SHP77 (cell line): ENCODE results near the gene RBM47.
A peak's percentile ranks its signal among the peaks of the same experiment; 100 is the strongest.
"Not testable (repeated sequence)": the region's sequence is repeated elsewhere in the genome, so short reads cannot be mapped to it uniquely, and the experiment has no call there.

ENCODE experiments used
- DNase-seq, 2 experiments: peaks; one replicate each; lab custom pipeline; 2025; lab: John Stamatoyannopoulos, UW

Gene RBM47

GRCh38 chr4:40407468-40407867 is 222.2 kb downstream of the RBM47 start:
- DNase-seq, result not testable (repeated sequence)

DNA sequence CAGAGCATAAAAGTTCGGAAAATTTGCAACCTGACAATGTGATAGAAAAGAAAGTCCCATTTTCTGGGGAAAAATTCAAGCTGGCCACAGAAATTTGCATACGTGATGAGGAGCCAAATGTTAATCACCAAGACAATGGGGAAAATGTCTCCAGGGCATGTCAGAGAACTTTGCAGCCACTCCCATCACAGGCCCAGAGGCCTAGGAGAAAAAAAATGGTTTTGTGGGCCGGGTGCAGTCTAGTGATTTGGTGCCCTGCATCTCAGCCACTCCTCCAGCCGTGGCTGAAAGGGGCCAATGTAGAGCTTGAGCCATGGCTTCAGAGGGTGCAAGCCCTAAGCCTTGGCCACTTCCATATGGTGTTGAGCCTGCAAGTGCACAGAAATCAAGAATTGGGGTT is 223.3 kb downstream of the RBM47 start:
- DNase-seq, result no peak

DNA sequence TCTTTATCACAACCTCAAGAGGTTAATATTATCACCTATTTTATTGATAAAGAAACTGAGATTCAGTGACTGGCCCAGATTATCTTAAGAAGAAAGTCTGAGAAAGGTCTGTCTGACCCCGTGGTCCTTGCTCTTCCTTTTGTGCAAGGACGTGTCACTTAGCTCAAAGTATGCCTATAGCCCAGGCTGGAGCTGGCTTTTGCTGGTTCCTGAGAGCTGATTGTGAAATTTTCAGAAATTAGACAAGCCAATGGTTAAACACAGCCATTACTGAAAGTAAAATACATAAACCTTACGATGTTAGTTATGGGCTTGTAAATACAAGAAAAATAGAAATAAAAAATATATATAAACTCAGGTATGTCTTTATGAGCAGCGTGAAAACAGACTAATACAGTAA is 224.5 kb downstream of the RBM47 start:
- DNase-seq, result no peak

- DNase-seq, result no peak
These were observed 226.6 kb downstream of the RBM47 start for GRCh38 chr4:40403081-40403480.

- DNase-seq, result no peak
These were observed 227.1 kb downstream of the RBM47 start for GRCh38 chr4:40402556-40402955.

DNA sequence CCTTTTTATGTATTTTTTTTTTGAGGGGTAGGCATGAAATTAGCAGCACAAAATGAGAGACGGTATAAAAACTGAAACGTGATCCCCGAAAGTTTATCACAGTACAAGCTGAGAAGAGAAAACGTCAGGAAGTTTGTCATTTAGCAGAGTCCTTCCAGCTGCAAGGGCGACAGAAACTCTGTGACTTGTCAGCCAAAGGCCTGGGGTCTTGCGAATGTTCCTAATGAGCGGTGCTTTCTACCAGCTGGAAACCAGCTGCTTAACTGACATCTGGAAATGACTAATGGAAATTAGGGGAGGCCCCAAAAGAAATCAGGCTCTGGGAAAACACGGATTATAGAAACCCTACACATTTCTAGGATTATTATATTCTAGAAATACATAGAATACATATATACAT is 228.0 kb downstream of the RBM47 start:
- no peak for DNase-seq

DNA sequence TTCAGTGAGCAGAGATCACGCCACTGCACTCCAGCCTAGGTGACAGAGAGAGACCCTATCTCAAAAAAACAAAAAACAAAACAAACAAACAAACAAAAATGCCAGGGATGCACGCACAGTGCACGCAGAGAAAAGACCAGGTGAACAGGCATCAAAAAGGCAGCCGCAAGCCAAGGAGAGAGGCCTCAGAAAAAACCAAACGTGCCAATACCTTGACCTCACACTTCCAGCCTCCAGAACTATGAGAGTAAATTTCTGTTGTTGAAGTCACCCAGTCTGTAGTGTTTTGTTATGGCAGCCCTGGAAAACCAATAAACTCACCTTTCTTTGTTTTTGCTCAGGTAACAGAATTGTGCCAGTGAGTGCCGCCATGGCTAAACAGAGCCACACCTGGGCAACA is 228.6 kb downstream of the RBM47 start:
- no peak for DNase-seq

- DNase-seq, result no peak
These were observed 230.1 kb downstream of the RBM47 start for GRCh38 chr4:40399578-40399977.

GRCh38 chr4:40395908-40396793 is 233.5 kb downstream of the RBM47 start:
- DNase-seq, result peak; percentile 47 to 73

DNA sequence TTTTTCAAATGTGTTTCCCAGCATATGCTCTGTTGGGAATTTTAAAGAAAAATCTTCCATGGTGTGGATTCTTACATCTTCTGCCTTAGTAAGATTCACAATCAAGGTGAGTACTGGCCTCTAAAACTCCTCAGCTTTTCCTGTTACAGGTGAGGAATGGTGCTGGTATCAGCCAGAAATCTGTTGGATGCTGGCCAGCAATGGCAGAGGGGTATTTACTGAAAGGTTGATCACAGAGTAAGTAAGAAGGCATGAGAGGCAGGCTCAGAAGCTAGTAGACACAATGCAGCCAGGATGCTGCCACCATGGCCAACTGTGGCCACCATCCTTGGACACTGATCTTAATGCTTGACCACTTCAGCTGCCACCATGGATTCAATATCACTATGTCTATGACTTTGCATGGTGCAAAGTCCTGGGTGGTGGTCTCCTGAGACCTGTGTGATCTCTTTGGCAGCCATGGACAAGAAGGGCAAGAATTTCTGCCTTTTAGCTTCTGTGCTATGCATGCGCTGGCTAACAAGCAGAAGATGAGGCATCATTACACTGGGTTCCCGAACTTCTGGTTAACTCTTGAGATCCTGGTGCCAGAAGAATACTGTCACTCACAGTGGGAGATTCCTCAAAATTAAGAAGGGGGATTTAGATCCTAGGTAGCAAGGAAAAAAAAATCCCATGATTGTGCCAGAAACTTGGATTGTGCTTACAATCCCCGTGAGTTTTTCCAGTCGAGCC is 234.3 kb downstream of the RBM47 start:
- peak; percentile 3 to 22 for DNase-seq

DNA sequence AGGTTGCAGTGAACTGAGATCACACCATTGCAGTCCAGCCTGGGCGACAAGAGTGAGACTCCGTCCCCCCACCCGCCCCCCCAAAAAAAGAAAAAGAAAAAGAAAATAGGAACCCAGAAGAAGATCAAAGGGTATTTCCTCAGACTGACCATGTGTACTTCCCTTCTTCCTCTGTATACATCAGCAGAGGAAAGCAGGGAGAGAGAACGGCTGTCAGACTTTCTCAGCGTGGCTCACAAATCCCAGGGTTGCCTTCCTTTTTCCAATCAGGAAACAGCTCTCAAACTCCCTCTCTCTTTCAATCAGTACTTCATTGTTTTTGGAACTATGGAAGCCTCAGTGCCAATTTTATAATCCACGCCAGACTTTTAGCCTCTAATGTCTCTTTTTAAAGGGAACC is 235.4 kb downstream of the RBM47 start:
- no peak for DNase-seq

GRCh38 chr4:40392241-40392640 is 237.4 kb downstream of the RBM47 start:
- DNase-seq, result not testable (repeated sequence)

DNA sequence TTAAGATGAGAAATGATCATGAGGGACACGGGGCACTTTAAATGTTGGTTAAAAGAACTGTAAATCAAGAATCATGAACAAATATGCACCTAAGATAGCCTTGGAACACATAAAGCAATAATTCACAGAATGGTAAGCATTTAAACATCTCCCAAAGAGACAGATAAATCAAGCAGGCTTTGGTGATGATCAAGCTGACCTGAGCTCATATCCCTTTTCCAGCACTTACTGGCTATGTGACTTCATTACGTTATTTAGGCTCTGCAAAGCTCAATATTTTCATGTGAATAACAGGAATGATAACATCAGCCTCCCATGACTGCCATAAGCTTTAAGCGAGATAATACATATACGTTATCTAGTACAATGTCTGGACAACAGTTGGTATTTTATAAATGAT is 239.7 kb downstream of the RBM47 start:
- no peak for DNase-seq

DNA sequence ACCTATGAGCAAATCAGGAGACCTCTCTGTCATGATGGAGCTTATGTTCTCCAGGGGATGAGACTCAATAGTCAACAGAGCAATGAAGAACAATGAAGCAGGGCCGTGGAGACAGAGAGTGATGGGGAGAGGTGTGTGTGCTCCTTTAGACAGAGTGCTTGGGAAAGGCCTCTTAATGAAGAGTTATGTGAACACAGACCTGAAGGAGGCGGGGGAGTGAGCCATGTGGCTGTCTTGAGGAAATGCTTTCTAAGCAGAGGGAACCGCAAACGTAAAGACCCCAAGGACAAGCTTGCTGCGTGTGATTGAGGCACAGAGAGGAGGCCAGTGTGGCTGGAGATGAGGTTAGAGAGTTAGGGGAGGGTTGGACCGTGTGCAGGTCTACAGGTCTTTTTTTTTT is 241.4 kb downstream of the RBM47 start:
- no peak for DNase-seq

GRCh38 chr4:40380647-40381046 is 249.0 kb downstream of the RBM47 start:
- DNase-seq, result no peak

DNA sequence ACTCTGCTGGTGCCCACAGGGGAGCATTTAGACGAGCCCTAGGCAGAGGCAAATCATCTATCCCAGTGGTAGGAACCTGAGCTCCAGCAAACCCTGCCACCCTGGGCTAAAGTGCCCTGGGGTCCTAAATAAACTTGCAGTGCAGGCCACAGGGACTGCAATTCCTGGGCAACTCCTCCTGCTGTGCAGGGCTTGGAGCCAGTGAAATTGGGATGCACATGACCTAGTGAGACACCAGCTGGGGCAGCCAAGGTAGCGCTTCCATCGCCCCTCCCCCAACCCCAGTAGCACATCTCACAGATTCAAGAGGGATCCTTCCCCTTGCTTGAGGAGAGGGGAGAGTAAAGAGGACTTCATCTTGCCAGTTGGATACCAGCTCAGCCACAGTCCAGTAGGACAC is 250.4 kb downstream of the RBM47 start:
- DNase-seq, result no peak

- no peak for DNase-seq
These were observed 251.0 kb downstream of the RBM47 start for GRCh38 chr4:40378619-40379018.

- no peak for DNase-seq
These were observed 251.9 kb downstream of the RBM47 start for GRCh38 chr4:40377512-40378365.

GRCh38 chr4:40375620-40376019 is 254.0 kb downstream of the RBM47 start:
- DNase-seq, result no peak

DNA sequence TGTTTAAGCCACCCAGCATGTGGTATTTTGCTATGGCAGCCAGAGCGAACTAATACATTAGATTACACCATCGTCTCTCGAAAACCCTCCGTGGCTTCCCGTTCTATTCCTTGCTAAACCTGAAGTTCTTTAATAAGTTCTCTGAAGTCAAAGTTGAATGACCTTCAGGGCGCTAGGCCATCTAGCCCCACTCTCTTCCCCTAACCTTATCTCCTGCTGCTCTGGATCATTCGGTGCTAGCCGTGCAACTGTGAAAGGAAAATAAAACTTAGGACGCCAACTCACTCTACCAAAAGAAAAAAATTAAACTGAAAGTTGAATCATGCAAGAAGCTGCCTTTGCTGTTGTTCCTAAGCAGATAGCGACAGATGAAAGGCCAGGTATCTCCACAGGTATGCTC is 254.6 kb downstream of the RBM47 start:
- DNase-seq, result no peak

DNA sequence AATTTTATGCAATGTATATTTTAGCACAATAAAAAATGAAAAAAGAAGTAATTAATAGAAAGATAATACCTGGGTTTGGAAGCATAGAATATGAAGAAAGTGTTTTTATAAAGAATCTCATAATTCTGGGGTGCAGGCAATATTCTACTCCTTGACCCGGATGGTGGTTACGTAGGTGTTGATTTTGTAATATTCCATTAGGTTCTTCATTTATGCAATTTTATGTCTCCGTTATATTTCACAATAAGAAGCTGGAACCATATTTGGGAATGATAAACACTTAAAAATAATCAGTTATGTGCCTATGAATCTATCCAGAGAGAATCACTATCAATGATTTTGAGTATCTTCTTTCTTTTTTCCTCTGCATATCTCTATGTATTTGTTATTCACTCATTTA is 256.0 kb downstream of the RBM47 start:
- DNase-seq, result no peak
